ENCODE measurements around the gene CYP8B1. TPM values are rescaled to one million over a fixed set of nuclear protein-coding genes. Genes with fewer than 3 reads are reported as not detected.

The CYP8B1 gene
- total and polyA plus RNA-seq, 2 of the 13 experiments (the other 11 are each of a cell fraction or from before 2014, with no cell fraction given) = 0.58 to 2.0 TPM

DNA sequence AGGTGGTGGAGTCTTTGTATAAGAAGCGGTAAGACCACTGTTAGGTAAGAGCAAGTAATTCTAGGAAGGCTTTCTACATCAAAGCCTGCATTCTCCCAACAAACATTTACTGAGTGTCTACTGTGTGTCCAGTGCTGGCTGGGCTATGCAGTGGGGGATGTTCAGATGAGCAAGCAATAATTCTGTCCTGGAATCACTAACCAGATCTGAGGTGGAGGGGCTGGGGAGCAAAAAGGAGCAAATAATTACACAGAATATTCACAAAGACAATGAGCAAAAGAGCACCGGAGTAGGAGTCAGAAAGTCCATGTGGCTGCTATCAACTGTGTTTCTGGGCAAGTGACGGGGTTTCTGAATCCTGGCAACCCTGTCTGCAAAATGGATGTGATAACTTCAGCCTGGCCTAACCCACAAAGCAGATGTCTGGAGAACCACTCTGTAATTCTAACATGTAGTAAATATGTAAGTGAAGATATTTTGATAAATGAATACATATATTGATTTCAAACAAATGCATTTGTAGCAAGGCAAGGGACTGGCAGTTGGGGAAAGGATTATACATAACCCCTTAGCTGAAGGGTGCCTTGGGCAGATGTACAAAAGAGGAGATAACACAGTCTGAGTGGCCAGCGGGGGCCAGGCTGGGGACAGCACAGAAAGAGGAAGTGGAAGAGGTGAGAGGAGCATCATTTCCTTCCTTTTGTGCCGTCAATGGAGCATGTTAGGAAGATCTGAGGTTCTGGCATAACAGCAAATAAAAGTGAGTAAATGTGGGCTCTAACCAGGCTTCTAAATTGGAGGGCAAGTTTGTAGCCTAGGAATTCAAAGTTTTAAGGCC, 28.8 kb downstream of the CYP8B1 start (continued):
- TF ChIP-seq ZBTB26 (CRISPR knock-in tag; IDR thresholded peaks at IDR 0.05; ENCODE audit: borderline replicate concordance) = no peak
- no peak for TF ChIP-seq NFIC (IDR thresholded peaks at IDR 0.05; ENCODE audit: low read length)
- no peak for TF ChIP-seq HDAC2 (CRISPR knock-in tag; IDR thresholded peaks at IDR 0.05)
- TF ChIP-seq YEATS2 (CRISPR knock-in tag; IDR thresholded peaks at IDR 0.05; ENCODE audit: borderline replicate concordance) = no peak
- no peak for TF ChIP-seq ZC3H4 (CRISPR knock-in tag; IDR thresholded peaks at IDR 0.05; ENCODE audit: borderline replicate concordance)
- TF ChIP-seq ZNF841 (CRISPR knock-in tag; IDR thresholded peaks at IDR 0.05; ENCODE audit: borderline replicate concordance) = no peak
- TF ChIP-seq CHCHD3 (CRISPR knock-in tag; IDR thresholded peaks at IDR 0.05) = no peak
- TF ChIP-seq, protein P1, sequence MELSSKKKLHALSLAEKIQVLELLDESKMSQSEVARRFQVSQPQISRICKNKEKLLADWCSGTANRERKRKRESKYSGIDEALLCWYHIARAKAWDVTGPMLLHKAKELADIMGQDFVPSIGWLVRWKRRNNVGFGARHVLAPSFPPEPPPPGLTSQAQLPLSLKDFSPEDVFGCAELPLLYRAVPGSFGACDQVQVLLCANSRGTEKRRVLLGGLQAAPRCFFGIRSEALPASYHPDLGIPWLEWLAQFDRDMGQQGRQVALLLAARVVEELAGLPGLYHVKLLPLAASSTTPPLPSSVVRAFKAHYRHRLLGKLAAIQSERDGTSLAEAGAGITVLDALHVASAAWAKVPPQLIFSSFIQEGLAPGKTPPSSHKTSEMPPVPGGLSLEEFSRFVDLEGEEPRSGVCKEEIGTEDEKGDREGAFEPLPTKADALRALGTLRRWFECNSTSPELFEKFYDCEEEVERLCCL (CRISPR knock-in tag; IDR thresholded peaks at IDR 0.05; ENCODE audit: borderline replicate concordance) = no peak
- TF ChIP-seq TFDP1 (CRISPR knock-in tag; IDR thresholded peaks at IDR 0.05; ENCODE audit: borderline replicate concordance) = no peak
- TF ChIP-seq, protein P2, sequence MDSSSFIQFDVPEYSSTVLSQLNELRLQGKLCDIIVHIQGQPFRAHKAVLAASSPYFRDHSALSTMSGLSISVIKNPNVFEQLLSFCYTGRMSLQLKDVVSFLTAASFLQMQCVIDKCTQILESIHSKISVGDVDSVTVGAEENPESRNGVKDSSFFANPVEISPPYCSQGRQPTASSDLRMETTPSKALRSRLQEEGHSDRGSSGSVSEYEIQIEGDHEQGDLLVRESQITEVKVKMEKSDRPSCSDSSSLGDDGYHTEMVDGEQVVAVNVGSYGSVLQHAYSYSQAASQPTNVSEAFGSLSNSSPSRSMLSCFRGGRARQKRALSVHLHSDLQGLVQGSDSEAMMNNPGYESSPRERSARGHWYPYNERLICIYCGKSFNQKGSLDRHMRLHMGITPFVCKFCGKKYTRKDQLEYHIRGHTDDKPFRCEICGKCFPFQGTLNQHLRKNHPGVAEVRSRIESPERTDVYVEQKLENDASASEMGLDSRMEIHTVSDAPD (CRISPR knock-in tag; IDR thresholded peaks at IDR 0.05) = no peak
- peak; percentile 40 for TF ChIP-seq TEAD3 (CRISPR knock-in tag; optimal IDR thresholded peaks at IDR 0.05; ENCODE audit: borderline replicate concordance)
- TF ChIP-seq ZNF749 (CRISPR knock-in tag; IDR thresholded peaks at IDR 0.05; ENCODE audit: borderline replicate concordance) = no peak
- TF ChIP-seq, protein P3, sequence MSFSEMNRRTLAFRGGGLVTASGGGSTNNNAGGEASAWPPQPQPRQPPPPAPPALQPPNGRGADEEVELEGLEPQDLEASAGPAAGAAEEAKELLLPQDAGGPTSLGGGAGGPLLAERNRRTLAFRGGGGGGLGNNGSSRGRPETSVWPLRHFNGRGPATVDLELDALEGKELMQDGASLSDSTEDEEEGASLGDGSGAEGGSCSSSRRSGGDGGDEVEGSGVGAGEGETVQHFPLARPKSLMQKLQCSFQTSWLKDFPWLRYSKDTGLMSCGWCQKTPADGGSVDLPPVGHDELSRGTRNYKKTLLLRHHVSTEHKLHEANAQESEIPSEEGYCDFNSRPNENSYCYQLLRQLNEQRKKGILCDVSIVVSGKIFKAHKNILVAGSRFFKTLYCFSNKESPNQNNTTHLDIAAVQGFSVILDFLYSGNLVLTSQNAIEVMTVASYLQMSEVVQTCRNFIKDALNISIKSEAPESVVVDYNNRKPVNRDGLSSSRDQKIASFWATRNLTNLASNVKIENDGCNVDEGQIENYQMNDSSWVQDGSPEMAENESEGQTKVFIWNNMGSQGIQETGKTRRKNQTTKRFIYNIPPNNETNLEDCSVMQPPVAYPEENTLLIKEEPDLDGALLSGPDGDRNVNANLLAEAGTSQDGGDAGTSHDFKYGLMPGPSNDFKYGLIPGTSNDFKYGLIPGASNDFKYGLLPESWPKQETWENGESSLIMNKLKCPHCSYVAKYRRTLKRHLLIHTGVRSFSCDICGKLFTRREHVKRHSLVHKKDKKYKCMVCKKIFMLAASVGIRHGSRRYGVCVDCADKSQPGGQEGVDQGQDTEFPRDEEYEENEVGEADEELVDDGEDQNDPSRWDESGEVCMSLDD (CRISPR knock-in tag; IDR thresholded peaks at IDR 0.05; ENCODE audit: borderline replicate concordance) = no peak
- no peak for TF ChIP-seq NR0B2 (CRISPR knock-in tag; IDR thresholded peaks at IDR 0.05)
- peak; percentile 39; the same call in 1 of the 2 replicates for TF ChIP-seq RXRB (CRISPR knock-in tag; IDR thresholded peaks at IDR 0.05; ENCODE audit: borderline replicate concordance)
- TF ChIP-seq, protein P4, sequence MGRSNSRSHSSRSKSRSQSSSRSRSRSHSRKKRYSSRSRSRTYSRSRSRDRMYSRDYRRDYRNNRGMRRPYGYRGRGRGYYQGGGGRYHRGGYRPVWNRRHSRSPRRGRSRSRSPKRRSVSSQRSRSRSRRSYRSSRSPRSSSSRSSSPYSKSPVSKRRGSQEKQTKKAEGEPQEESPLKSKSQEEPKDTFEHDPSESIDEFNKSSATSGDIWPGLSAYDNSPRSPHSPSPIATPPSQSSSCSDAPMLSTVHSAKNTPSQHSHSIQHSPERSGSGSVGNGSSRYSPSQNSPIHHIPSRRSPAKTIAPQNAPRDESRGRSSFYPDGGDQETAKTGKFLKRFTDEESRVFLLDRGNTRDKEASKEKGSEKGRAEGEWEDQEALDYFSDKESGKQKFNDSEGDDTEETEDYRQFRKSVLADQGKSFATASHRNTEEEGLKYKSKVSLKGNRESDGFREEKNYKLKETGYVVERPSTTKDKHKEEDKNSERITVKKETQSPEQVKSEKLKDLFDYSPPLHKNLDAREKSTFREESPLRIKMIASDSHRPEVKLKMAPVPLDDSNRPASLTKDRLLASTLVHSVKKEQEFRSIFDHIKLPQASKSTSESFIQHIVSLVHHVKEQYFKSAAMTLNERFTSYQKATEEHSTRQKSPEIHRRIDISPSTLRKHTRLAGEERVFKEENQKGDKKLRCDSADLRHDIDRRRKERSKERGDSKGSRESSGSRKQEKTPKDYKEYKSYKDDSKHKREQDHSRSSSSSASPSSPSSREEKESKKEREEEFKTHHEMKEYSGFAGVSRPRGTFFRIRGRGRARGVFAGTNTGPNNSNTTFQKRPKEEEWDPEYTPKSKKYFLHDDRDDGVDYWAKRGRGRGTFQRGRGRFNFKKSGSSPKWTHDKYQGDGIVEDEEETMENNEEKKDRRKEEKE (IDR thresholded peaks at IDR 0.05) = no peak

Data from HepG2 (cell line).